SU-DHL-6 (cell line): ENCODE results near the gene MIOX.

Experiments used
- H2AFZ ChIP-seq: fragments of 200-600 bp; sonication (generic); 2 replicates; pipeline ENCODE4 v1.6.1; 2014; ENCODE audit warnings: low read depth, mild to moderate bottlenecking, moderate library complexity, mixed read lengths, antibody characterized with exemption, low read length; ENCODE audit not compliant: severe bottlenecking
- H3F3A ChIP-seq: fragments of 200-600 bp; shearing (Covaris generic); 2 replicates; pipeline ENCODE4 v1.6.0; 2016; ENCODE audit warnings: antibody characterized with exemption, mild to moderate bottlenecking; ENCODE audit not compliant: insufficient read depth
- H3K27ac ChIP-seq: fragments of 200-600 bp; sonication (generic); 2 replicates; pipeline ENCODE4 v1.5.1; 2016; ENCODE audit warnings: low read depth, mild to moderate bottlenecking, low read length, moderate library complexity, mixed read lengths
- H3K27me3 ChIP-seq: fragments of 200-600 bp; sonication (generic), shearing (Covaris generic); 2 replicates; pipeline ENCODE4 v1.6.0; 2014; ENCODE audit warnings: mild to moderate bottlenecking, low read length
- H3K36me3 ChIP-seq: fragments of 200-600 bp; sonication (generic); 2 replicates; pipeline ENCODE4 v1.6.1; 2014; ENCODE audit warnings: mild to moderate bottlenecking, low read length, mixed read lengths
- H3K4me2 ChIP-seq: fragments of 300-600, 200-600 bp; shearing (Covaris generic), sonication (generic); 2 replicates; pipeline ENCODE4 v1.6.0; 2014; ENCODE audit warnings: low read length, low read depth, mild to moderate bottlenecking; ENCODE audit not compliant: poor library complexity, severe bottlenecking
- H3K4me3 ChIP-seq: fragments of 200-600 bp; sonication (generic); 2 replicates; pipeline ENCODE4 v1.5.1; 2014; ENCODE audit warnings: antibody characterized with exemption, low read length, mild to moderate bottlenecking, mixed read lengths; ENCODE audit not compliant: insufficient read depth, poor library complexity, severe bottlenecking
- H3K79me2 ChIP-seq: fragments of 200-600 bp; sonication (generic); 2 replicates; pipeline ENCODE4 v1.6.1; 2014; ENCODE audit warnings: mild to moderate bottlenecking, low read length, moderate library complexity; ENCODE audit not compliant: insufficient read depth
- H3K9ac ChIP-seq: fragments of 200-600 bp; sonication (generic); 2 replicates; pipeline ENCODE4 v1.7.0; 2014; ENCODE audit warnings: mild to moderate bottlenecking, low read length
- H3K9me2 ChIP-seq: fragments of 200-600 bp; sonication (generic); replicated peaks from 2 replicates; pipeline ENCODE4 v1.6.1; 2014; ENCODE audit warnings: low read length; ENCODE audit not compliant: insufficient read depth
- H3K9me3 ChIP-seq: fragments of 200-600 bp; sonication (generic); 2 replicates; pipeline ENCODE4 v1.6.1; 2014; ENCODE audit warnings: low read length, mixed read lengths; ENCODE audit not compliant: insufficient read depth
- H4K20me1 ChIP-seq: fragments of 200-600 bp; sonication (generic); 2 replicates; pipeline ENCODE4 v1.6.1; 2014; ENCODE audit warnings: low read depth, mild to moderate bottlenecking, antibody characterized with exemption, low read length, moderate library complexity, mixed read lengths
- CTCF ChIP-seq: fragments of 200-600 bp; sonication (generic); IDR thresholded peaks from one replicate; pipeline ENCODE4 v1.5.1; 2017; ENCODE audit warnings: antibody characterized with exemption, mild to moderate bottlenecking, low read length, moderate library complexity; ENCODE audit not compliant: insufficient read depth, poor library complexity, severe bottlenecking
- EZH2phosphoT487 ChIP-seq: fragments of 200-600 bp; sonication (generic), shearing (Covaris generic); conservative IDR thresholded peaks from 2 replicates; pipeline ENCODE4 v1.6.1; 2018; ENCODE audit warnings: mild to moderate bottlenecking, antibody characterized with exemption, low read length, moderate library complexity, mixed read lengths

MIOX gene

GRCh38 chr22:50454556-50455075 lies 32.0 kb upstream of the MIOX start:
- Histone ChIP-seq H4K20me1 (no peaks in the 10 kb centered on the region), H3K9me2 (no peaks in the 10 kb centered on the region), H3K36me3 (peaks cover 8% of the 10 kb centered on the region), H3F3A (peaks cover 24% of the 10 kb centered on the region), H3K27me3 (no peaks in the 10 kb centered on the region), H3K4me2 (no peak overlapping the region), H2AFZ (no peak overlapping the region), H3K4me3 (no peak overlapping the region), H3K27ac (no peak overlapping the region), H3K9me3 (no peaks in the 10 kb centered on the region), H3K9ac (no peak overlapping the region), H3K79me2 (no peaks in the 10 kb centered on the region)
- TF ChIP-seq CTCF, result no peak
- no peak for TF ChIP-seq EZH2phosphoT487

GRCh38 chr22:50455201-50455600 lies 31.5 kb upstream of the MIOX start:
- no peak overlapping the region for H3K9ac ChIP-seq
- H3K36me3 ChIP-seq, result peaks cover 10% of the 10 kb centered on the region
- H3K4me3 ChIP-seq, result no peak overlapping the region
- no peaks in the 10 kb centered on the region for H3K27me3 ChIP-seq
- H2AFZ ChIP-seq, result no peak overlapping the region
- H4K20me1 ChIP-seq, result no peaks in the 10 kb centered on the region
- H3F3A ChIP-seq, result peaks cover 19% of the 10 kb centered on the region
- no peak overlapping the region for H3K4me2 ChIP-seq
- TF ChIP-seq EZH2phosphoT487, result no peak
- TF ChIP-seq CTCF, result no peak
- no peaks in the 10 kb centered on the region for H3K9me2 ChIP-seq
- H3K9me3 ChIP-seq, result no peaks in the 10 kb centered on the region
- H3K79me2 ChIP-seq, result no peaks in the 10 kb centered on the region
- H3K27ac ChIP-seq, result no peak overlapping the region

GRCh38 chr22:50456026-50456425 lies 30.6 kb upstream of the MIOX start:
- Histone ChIP-seq H3K9ac (no peak overlapping the region), H3K27ac (no peak overlapping the region), H3K79me2 (no peaks in the 10 kb centered on the region), H3K9me2 (no peaks in the 10 kb centered on the region), H3K36me3 (peaks cover 12% of the 10 kb centered on the region), H3K27me3 (no peaks in the 10 kb centered on the region), H3K4me2 (no peak overlapping the region), H3F3A (peaks cover 11% of the 10 kb centered on the region; the same call in 1 of the 2 replicates), H2AFZ (no peak overlapping the region), H4K20me1 (no peaks in the 10 kb centered on the region), H3K9me3 (no peaks in the 10 kb centered on the region), H3K4me3 (no peak overlapping the region)
- TF ChIP-seq CTCF (no peak), EZH2phosphoT487 (no peak)
